Stromal cell of bone marrow (primary cell): ENCODE measurements around the gene NSDHL.
A peak's percentile ranks its signal among the peaks of the same experiment; 100 is the strongest.

Experiments used
- DNase-seq: peaks from one replicate; pipeline ENCODE4 v3.0.0-alpha.2; 2012; ENCODE audit warnings: low read depth

Gene NSDHL

DNA sequence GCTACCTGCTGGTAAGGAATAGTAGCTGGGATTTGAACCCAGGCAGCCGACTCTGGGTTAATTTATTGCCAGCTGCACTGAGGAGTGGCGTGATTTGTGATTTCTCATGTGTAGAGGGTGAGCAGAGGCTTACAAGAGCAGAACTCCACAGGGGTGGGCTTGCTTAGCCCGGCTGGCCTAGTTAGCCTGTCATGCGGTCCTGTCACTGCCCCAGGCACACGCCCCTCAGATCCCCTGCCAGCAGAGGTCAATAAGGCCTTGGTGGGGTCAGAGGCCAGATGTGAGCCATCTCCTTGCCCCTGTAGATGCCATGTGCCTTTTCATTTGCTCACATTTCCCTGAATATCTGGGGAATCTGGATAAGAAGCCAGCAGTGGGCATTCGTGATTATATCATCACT, 13.4 kb downstream of the NSDHL start:
- DNase-seq: no peak

DNA sequence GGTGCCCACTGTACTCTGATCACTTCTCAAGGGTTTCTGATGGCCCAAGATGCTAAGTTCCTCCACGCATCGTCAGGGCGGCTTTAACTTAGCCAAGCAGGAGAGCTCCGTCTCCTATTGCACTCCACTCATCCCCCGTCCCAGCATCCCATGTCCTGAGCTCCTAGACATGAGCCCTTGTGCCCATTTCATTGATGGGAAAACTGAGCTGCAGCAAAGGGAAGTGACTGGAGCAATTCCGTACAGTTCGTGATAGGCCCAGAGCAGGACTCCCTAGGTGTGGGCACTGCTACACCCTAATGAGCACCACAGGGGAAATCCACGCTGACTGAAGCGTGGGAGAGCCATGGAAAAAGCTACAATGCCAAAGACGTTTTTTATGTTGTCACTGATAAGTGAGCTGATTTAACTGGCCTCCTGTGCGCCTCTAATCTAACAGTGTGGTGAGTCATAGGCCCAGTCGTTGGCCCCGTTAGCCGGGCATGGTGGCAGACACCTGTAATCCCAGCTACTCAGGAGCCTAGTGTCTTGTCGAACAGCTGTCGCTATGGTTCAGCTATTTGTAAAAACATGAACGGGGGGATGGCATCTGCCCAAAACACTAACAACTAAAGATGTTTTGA, 14.9 kb downstream of the NSDHL start:
- no peak for DNase-seq

GRCh38 chrX:152847281-152847680, 16.4 kb downstream of the NSDHL start:
- DNase-seq: no peak

DNA sequence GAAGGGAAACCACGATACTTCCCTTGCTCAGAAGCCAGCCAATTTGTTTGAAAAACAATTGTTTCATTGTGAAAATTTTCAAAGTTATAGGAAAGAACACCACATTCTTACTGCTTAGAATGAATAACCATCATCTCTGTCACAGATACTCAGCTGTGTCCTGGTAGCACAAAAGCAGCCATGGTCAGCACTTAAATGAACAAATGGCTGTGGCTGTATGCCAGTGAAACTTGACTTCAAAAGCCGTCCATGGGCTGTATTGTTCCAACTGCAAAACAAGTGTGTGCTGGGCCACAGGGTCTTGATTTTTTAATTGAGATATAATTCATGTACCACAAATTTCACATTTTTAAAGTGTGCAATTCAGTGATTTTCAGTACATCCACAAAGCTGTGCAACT, 19.6 kb downstream of the NSDHL start:
- DNase-seq: no peak

GRCh38 chrX:152853986-152854385, 23.1 kb downstream of the NSDHL start:
- DNase-seq: no peak

DNA sequence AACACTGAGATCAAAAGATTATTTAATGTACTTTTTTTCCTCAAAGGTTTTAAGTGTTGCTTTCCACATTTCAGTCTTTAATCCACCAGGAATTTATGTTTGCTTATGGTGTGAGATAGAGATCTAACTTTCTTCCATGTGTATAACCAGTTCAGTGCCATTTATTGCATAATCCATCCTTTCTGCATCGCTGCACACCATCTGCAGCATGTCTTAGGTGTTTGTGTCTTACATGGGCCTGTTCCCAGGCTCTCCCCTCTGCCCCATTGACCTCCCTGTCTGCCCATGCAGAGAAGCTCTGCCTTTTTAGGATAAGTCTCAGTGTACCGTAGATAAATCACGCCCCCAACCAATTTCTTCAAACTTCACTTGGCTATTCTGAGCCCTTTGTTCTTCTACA, 30.3 kb downstream of the NSDHL start:
- DNase-seq: no peak

- DNase-seq: no peak
Measured at GRCh38 chrX:152861826-152862225, 31.0 kb downstream of the NSDHL start.

DNA sequence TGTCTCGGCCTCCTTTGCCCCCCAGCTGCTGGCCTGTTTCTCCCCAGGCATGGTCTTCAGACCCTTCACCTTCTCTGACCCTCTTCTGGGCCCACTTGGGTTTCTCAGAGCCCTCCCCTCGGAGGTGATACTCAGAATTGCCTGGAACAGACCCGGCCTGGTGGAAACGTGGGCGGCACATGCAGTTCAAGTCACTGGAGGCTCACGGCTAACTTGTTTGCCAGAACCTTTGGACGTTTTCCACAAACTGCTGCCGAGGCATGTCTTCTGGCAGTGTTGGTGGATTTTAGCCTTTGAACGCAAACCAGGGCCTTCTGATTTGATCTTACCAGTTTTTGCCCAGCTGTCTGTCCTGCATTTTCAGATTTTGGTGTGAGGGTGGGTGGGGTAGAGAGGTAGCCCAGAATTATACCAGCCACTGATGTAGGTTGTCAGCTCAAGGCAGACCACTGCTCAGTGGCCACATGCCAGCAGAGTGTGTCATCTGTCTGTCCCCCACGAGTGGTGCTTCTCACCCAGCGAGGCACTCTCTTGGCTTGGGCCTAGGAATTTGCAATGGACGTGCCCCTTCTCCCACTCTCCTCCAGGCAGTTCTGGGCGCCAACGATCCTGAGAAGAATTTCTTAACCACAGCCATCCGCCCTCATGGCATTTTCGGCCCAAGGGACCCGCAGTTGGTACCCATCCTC, 34.5 kb downstream of the NSDHL start:
- DNase-seq: peak; percentile 3

DNA sequence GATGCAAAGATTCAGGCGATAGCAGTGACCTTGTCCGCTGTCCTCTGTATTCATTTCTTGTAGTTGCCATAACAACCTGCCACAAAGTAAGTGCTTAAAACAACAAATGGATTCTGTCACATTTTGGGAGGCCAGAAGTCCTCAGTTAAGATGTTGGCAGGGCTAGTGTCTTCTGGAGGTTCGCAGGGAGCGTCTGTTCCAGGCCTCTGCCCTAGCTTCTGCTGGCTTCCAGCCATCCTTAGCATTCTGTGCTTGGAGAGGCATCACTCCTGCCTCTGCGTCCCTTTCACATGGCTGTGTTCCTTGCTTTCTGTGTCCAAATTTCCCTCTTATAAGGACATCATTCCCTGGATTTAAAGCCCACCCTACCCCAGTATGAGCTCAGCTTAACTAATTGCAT, 35.5 kb downstream of the NSDHL start:
- DNase-seq: no peak

DNA sequence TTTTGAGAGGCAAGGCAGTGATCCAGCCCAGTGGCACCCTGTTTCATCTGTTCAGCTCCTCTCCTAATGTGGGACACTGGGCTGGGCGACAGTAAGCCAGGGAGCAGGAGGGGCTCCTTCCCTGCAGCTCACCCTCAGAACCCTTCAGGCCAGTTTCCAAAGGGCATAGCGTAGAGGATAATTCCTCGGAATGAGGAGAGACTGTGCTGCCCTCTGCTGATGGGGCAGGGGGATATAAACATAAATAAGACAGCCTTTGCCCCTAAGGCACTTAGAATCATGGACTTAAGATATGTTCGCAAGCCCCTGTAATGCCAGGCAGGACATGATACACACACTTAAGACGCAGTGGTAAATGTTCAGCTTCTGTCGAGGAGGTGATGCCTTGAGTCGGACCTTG, 39.1 kb downstream of the NSDHL start:
- no peak for DNase-seq

DNA sequence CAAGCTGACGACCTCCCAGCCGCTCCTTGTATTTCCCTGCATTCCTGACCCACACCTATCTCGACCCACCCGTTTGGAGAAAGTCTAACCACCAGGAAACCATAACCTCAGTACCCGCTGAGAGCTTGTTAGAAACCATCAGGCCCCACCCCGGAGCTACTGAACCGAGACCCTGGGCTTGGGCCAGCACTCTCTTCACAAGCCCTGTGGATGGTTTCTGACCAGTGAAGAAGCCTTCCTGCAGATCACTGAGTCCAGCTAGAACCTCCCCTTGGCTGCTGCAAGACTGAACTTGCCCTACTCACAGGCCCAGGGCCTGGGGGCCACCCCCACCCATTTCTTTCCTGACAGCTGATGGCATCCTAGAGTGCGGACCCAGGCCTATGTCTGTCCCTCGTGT, 40.4 kb downstream of the NSDHL start:
- no peak for DNase-seq

- no peak for DNase-seq
Measured at GRCh38 chrX:152872522-152872921, 41.7 kb downstream of the NSDHL start.

DNA sequence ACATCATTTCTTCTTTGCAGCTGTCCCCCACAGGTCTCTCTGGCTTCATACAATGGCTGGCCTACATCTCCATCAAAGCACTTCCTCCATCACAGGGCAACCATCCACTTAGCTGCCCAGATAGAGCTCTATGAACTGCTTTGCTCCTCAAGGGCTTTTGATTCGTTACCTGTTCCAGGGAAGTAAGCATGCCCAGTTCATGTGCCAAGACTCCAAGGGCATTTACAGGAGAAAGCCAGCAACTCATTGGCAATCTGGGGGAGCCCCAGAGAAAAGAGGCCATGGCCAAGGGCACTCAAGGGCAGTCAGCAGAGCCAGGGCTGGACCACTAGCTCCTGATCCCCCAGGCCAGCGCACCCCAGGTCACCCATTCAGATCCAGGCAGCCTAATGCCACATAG, 42.5 kb downstream of the NSDHL start:
- DNase-seq: no peak

DNA sequence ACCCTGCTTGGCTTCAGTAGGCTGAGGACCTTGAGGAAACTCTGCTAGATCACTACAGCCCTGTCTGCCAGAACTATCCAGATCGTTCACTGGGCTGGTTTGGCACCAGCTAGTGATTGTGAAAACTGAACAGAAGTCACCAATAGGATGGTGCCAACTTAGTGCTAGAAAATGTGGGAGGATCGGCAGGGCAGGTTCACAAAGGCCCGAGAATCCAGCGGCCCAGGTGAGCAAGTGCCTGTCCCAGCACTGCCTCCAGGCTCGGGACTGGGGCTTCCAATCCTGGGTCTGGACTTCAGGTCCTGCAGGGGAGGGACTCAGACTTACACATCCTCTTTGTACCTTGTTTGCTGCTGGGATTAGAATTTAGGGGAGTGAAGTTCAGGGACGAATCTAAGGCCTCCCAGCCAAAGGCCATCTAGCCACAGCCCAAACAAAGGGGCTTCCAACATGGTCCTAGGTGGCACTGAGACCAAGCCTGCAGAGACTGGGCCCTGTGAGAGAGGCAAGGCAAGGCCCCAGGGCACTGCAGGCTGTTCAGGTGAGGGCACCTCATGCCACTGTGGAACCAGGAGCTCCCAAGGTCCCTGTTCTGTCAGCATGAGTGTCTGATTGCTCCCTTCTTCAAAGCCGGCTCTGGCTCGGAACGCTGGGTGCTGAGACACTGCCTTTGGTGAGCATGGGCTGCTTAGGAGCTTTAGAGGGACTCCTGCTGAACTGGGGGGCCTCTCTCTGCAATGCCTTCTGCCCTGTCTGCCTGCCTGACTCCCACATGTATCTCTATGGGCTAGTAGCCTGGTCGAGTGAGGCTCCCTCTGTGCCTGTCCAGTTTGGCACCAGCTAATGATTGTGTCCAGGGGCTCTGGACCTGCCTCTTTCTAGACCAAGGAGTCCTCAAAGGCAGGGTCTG, 46.3 kb downstream of the NSDHL start:
- DNase-seq: no peak

DNA sequence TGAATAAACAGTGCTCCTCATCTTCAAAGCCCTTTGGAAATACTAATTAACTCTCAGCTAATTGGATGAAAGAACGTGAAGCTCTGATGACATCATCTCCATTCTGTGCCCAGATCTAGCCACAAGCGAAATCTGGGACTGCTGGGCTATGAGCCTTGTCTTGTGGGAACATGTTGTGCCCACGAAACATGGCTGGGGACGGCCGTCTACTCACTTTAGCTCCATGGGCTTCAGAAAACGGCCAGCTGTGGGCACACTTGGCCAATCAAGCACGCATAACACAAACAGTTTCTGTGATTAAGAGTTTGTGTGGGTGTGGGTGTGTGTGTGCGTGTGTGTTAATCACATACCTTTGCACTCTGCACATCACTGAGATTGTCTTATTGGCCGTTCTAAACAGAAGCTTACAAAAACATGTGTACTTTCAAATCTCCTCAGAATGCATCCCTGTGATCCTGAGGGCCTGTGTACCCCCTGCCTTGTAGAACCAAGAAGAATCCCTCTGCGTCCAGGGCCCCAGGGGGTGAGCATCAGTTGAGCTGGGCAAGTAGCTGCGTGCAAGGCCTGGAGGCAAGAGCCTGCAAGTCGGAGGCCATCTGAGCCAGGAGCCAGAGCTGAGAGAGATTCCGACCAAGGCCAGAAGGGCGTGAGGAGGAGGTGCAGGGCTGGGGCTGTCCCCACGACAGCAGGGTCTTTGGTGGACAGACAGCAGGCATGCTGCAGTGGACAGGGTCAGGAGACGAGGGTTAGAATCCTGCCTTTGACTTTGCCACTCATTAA, 48.3 kb downstream of the NSDHL start:
- no peak for DNase-seq

- DNase-seq: no peak
Measured at GRCh38 chrX:152881289-152881688, 50.4 kb downstream of the NSDHL start.

GRCh38 chrX:152884171-152884570, 53.3 kb downstream of the NSDHL start:
- no peak for DNase-seq

DNA sequence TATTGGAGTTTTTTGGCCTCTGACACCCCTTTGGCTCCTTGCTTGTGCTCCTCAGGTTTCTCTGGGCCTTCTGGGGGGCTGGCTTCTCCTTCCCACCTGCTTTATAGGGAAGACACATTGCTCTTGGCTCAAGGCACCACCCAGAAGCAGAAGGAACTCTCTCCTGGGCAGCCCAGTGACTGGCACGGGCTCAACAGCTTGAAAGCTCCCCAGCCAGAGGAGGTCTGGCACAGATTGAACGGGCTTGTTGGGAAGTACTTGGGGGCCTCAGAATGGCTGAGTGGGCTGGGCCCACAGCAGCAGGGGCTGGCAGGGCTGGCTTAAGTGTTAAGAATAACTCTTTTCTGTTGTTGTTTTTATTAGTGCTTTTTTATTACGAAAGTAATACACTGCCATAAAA, 55.9 kb downstream of the NSDHL start:
- DNase-seq: no peak

GRCh38 chrX:152892499-152892898, 61.6 kb downstream of the NSDHL start:
- no peak for DNase-seq

DNA sequence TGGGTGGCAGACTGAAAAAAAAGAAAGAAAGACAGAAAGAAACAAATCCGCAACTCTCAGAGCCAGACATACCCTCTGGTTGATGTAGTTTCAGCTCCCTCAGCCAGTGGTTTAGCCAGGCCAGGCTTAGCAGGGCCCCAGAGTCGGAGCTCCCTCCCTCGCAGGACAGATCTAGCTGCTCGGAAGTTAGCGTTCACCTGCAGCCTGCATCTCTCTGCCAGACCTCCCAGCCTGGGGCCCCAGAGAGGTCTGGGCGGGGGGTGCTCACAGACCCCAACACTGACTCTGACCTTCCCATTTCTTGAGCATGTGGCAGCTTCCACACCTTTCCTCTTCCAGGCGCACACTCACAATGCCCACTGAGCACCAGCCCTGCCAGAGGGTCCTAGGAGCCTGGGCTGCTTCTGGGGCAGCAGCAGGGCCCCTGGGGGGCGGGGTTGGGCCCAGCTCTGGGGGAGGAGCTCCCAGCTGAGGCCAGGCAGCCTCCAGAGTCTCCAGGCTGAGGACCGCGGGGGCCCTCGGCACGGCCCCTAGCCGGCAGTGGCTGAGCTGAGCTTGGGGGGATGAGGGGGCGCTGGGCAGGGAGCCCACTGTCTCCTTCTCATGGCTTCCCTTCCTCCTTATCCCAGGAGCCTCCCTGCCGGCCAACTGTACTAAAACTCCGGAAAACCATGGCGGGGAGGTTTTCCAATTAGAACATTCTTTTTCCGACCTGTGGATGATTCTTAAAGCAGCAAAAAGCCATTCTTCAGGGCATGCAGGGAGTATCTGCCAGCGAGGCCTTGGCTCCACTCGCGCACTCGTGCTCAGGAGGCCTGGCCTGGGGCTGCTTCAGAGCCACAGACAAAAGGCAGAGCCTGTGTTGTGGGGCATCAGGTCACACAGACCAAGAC, 62.4 kb downstream of the NSDHL start:
- no peak for DNase-seq

- no peak for DNase-seq
Measured at GRCh38 chrX:152893980-152894610, 63.2 kb downstream of the NSDHL start.
